GM13977 (cell line): Measurements from ENCODE around the gene ZSCAN21.

ENCODE experiments used
- DNase-seq: peaks from one replicate; pipeline ENCODE4 v3.0.0; 2012; ENCODE audit warnings: low spot score
- in situ Hi-C: fragments of 300-500 bp; cut with MboI; formaldehyde crosslinking; loops from one replicate; pipeline ENCODE4 v1.12.0; 2022; ENCODE audit warnings: low sequenced_read_pairs, low pct_unique_long_range_greater_than_20kb, mixed read lengths, inconsistent platforms; ENCODE audit not compliant: unreplicated experiment
- TF ChIP-seq, protein P1 (sequence below): IDR thresholded peaks from 2 replicates; pipeline ENCODE4 v1.5.1; 2012; ENCODE audit warnings: mild to moderate bottlenecking, control low read depth; ENCODE audit not compliant: insufficient read depth; ENCODE audit errors: extremely low read depth, missing control alignments

Gene ZSCAN21

DNA sequence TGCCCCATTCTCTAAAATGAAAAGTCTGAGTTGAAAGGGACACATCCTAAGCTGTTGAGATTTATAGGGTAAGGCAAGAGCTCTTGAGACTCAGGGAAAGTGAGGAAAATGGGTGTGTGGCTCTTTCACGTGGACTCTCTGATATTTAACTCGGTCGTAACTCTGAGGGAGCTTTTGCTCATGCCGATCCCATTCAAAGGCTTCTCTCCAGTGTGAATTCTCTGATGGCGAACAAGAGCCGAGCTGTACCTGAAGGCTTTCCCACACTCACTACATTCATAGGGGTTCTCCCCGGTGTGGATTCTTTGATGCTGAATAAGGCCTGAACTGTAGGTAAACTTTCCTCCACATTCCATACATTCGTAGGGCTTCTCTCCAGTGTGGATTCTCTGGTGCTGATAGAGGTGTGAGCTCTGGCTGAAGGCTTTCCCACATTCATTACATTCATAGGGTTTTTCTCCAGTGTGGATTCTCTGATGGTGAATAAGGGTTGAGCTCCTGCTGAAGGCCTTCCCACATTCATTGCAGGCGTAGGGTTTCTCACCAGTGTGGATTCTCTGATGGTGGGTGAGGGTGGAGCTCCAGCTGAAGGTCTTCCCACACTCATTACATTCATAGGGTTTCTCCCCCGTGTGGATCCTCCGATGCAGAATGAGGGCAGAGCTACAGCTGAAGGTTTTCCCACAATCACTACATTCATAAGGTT, 21.6 kb downstream of the ZSCAN21 start:
- no peak for DNase-seq
- TF ChIP-seq, protein P1, sequence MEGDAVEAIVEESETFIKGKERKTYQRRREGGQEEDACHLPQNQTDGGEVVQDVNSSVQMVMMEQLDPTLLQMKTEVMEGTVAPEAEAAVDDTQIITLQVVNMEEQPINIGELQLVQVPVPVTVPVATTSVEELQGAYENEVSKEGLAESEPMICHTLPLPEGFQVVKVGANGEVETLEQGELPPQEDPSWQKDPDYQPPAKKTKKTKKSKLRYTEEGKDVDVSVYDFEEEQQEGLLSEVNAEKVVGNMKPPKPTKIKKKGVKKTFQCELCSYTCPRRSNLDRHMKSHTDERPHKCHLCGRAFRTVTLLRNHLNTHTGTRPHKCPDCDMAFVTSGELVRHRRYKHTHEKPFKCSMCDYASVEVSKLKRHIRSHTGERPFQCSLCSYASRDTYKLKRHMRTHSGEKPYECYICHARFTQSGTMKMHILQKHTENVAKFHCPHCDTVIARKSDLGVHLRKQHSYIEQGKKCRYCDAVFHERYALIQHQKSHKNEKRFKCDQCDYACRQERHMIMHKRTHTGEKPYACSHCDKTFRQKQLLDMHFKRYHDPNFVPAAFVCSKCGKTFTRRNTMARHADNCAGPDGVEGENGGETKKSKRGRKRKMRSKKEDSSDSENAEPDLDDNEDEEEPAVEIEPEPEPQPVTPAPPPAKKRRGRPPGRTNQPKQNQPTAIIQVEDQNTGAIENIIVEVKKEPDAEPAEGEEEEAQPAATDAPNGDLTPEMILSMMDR, result no peak
- in situ Hi-C loops, result loop anchor here (10.0 kb wide), 1 partner anchor 76 kb away; no protein-coding TSS in a partner anchor

DNA sequence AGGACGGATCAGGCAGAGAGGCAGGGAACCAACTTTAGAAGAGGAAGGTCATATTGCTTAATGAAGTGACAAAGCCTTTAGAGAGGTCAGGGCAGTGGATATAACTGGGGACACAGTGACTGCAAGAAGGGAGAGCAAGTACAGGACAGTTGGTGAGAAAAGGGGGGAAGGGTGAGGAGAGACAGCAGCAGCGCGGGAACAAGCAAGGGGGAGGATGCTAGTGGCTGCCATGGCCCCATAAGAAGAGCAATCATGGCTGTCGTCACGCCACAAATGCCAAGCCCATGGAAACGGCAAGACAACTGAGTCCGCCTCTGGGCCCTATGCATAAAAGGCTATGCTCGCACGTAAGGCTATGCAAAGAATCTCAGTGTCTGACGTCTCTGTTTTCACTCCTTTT, 22.9 kb downstream of the ZSCAN21 start:
- TF ChIP-seq, protein P1, result no peak
- in situ Hi-C loops, result loop anchor here (10.0 kb wide), 1 partner anchor 78 kb away; no protein-coding TSS in a partner anchor
- no peak for DNase-seq

GRCh38 chr7:100074841-100075240, 25.3 kb downstream of the ZSCAN21 start:
- no peak for DNase-seq
- in situ Hi-C loops, result loop anchor here (10.0 kb wide), 1 partner anchor 80 kb away; no protein-coding TSS in a partner anchor
- TF ChIP-seq, protein P1, result no peak

GRCh38 chr7:100075418-100075817, 25.8 kb downstream of the ZSCAN21 start:
- DNase-seq, result no peak
- TF ChIP-seq, protein P1, result no peak
- in situ Hi-C loops, result loop anchor here (10.0 kb wide), 1 partner anchor 81 kb away; no protein-coding TSS in a partner anchor

- no peak for DNase-seq
- in situ Hi-C loops, result loop anchor here (10.0 kb wide), 1 partner anchor 82 kb away; no protein-coding TSS in a partner anchor
- TF ChIP-seq, protein P1, result no peak
Observed at GRCh38 chr7:100077205-100077604, 27.6 kb downstream of the ZSCAN21 start.

GRCh38 chr7:100079024-100079560, 29.5 kb downstream of the ZSCAN21 start:
- in situ Hi-C loops, result loop anchor here (10.0 kb wide), 1 partner anchor 84 kb away; no protein-coding TSS in a partner anchor
- TF ChIP-seq, protein P1, result no peak
- no peak for DNase-seq
